Ishikawa (cell line): Measurements from ENCODE around the gene LBHD2.

Experiments
- CEBPB ChIP-seq: IDR thresholded peaks from 2 replicates; pipeline ENCODE4 v1.6.1; 2012
- CREB1 ChIP-seq: IDR thresholded peaks from 2 replicates; pipeline ENCODE4 v1.6.1; 2012; ENCODE audit warnings: low read depth
- EGR1 ChIP-seq: IDR thresholded peaks from 2 replicates; pipeline ENCODE4 v1.6.1; 2012
- EP300 ChIP-seq: IDR thresholded peaks from 2 replicates; pipeline ENCODE4 v1.6.1; 2012; ENCODE audit warnings: borderline replicate concordance
- FOXM1 ChIP-seq: IDR thresholded peaks from 2 replicates; pipeline ENCODE4 v1.6.1; 2012; ENCODE audit warnings: low read depth, borderline replicate concordance
- NFIC ChIP-seq: IDR thresholded peaks from 2 replicates; pipeline ENCODE4 v1.6.1; 2012
- RAD21 ChIP-seq: IDR thresholded peaks from 2 replicates; pipeline ENCODE4 v1.6.1; 2012; ENCODE audit warnings: low read depth
- TAF1 ChIP-seq: IDR thresholded peaks from 2 replicates; pipeline ENCODE4 v1.6.1; 2012; ENCODE audit warnings: low read depth, mild to moderate bottlenecking
- TCF12 ChIP-seq: IDR thresholded peaks from 2 replicates; pipeline ENCODE4 v1.6.1; 2012; ENCODE audit warnings: low read depth
- TEAD4 ChIP-seq: IDR thresholded peaks from 2 replicates; pipeline ENCODE4 v1.6.1; 2012
- YY1 ChIP-seq: IDR thresholded peaks from 2 replicates; pipeline ENCODE4 v1.6.1; 2012; ENCODE audit warnings: low read depth
- ZBTB7A ChIP-seq: IDR thresholded peaks from 2 replicates; pipeline ENCODE4 v1.6.1; 2012; ENCODE audit warnings: low read depth
- TF ChIP-seq, protein P1 (sequence below): IDR thresholded peaks from 2 replicates; pipeline ENCODE4 v1.6.1; 2012
- TF ChIP-seq, protein P2 (sequence below): IDR thresholded peaks from 2 replicates; pipeline ENCODE4 v1.6.1; 2012; ENCODE audit warnings: low read depth, mild to moderate bottlenecking
- TF ChIP-seq, protein P3 (sequence below): IDR thresholded peaks from 2 replicates; pipeline ENCODE4 v1.6.1; 2012

Gene LBHD2

DNA sequence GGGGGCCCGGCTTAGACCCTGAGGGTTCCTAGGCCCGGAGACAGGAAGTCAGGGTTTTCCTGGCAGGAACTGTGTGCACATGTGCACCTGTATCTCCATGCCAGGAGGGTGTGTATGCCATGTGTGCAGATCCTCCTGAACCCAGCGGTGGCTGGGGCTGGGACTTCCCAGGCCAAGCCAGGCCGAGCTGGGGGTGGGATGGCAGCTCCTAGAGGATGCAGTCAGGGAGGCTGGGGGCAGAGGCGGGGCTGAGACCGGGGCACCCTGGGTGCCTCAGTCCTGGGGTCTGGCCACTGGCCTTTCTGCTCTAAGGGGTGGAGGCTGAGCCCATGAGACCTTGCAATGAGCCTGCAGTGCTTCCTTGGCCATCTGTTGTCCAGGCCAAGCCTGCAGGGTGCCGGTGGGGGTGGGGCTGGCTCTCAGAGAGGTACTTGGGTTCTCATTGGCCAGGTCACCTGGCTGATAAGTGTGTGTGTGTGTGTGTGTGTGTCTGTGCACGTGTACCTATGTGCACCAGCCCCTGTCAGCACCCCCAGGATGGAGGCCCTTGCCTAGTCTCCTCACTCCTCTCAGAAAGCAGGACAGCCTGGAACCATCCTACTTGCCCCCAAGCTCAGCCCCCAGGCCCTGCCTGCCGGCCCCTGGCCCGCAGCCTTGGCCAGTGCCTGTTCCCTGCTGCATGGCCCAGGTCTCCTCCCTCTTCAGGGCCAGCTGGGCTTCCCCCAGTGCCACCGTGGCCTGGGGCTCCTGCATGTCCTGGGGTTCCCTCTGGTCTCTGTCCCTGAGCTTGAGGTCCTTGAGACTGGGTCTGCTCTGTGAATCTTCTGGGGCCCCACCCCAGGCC is 28.6 kb downstream of the LBHD2 start:
- TF ChIP-seq FOXM1: no peak
- no peak for TF ChIP-seq YY1
- no peak for TF ChIP-seq EP300
- no peak for TF ChIP-seq CREB1
- TF ChIP-seq, protein P1, sequence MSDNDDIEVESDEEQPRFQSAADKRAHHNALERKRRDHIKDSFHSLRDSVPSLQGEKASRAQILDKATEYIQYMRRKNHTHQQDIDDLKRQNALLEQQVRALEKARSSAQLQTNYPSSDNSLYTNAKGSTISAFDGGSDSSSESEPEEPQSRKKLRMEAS: no peak
- no peak for TF ChIP-seq RAD21
- TF ChIP-seq TAF1: no peak
- TF ChIP-seq TEAD4: no peak
- TF ChIP-seq, protein P2, sequence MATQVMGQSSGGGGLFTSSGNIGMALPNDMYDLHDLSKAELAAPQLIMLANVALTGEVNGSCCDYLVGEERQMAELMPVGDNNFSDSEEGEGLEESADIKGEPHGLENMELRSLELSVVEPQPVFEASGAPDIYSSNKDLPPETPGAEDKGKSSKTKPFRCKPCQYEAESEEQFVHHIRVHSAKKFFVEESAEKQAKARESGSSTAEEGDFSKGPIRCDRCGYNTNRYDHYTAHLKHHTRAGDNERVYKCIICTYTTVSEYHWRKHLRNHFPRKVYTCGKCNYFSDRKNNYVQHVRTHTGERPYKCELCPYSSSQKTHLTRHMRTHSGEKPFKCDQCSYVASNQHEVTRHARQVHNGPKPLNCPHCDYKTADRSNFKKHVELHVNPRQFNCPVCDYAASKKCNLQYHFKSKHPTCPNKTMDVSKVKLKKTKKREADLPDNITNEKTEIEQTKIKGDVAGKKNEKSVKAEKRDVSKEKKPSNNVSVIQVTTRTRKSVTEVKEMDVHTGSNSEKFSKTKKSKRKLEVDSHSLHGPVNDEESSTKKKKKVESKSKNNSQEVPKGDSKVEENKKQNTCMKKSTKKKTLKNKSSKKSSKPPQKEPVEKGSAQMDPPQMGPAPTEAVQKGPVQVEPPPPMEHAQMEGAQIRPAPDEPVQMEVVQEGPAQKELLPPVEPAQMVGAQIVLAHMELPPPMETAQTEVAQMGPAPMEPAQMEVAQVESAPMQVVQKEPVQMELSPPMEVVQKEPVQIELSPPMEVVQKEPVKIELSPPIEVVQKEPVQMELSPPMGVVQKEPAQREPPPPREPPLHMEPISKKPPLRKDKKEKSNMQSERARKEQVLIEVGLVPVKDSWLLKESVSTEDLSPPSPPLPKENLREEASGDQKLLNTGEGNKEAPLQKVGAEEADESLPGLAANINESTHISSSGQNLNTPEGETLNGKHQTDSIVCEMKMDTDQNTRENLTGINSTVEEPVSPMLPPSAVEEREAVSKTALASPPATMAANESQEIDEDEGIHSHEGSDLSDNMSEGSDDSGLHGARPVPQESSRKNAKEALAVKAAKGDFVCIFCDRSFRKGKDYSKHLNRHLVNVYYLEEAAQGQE: no peak
- no peak for TF ChIP-seq TCF12
- TF ChIP-seq ZBTB7A: no peak
- TF ChIP-seq, protein P3, sequence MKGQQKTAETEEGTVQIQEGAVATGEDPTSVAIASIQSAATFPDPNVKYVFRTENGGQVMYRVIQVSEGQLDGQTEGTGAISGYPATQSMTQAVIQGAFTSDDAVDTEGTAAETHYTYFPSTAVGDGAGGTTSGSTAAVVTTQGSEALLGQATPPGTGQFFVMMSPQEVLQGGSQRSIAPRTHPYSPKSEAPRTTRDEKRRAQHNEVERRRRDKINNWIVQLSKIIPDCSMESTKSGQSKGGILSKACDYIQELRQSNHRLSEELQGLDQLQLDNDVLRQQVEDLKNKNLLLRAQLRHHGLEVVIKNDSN: no peak
- no peak for TF ChIP-seq CEBPB
- no peak for TF ChIP-seq NFIC
- TF ChIP-seq EGR1: no peak

- no peak for TF ChIP-seq YY1
- TF ChIP-seq FOXM1: no peak
- no peak for TF ChIP-seq ZBTB7A
- no peak for TF ChIP-seq CEBPB
- TF ChIP-seq TAF1: no peak
- no peak for TF ChIP-seq NFIC
- TF ChIP-seq, protein P1: no peak
- TF ChIP-seq, protein P2: no peak
- TF ChIP-seq EP300: no peak
Measured at GRCh38 chr14:103113303-103113702, 29.3 kb downstream of the LBHD2 start.

GRCh38 chr14:103113774-103114173 is 29.8 kb downstream of the LBHD2 start:
- no peak for TF ChIP-seq CEBPB
- TF ChIP-seq, protein P3: no peak
- no peak for TF ChIP-seq CREB1
- no peak for TF ChIP-seq EP300
- no peak for TF ChIP-seq TAF1
- TF ChIP-seq NFIC: no peak
- TF ChIP-seq ZBTB7A: no peak
- no peak for TF ChIP-seq RAD21

DNA sequence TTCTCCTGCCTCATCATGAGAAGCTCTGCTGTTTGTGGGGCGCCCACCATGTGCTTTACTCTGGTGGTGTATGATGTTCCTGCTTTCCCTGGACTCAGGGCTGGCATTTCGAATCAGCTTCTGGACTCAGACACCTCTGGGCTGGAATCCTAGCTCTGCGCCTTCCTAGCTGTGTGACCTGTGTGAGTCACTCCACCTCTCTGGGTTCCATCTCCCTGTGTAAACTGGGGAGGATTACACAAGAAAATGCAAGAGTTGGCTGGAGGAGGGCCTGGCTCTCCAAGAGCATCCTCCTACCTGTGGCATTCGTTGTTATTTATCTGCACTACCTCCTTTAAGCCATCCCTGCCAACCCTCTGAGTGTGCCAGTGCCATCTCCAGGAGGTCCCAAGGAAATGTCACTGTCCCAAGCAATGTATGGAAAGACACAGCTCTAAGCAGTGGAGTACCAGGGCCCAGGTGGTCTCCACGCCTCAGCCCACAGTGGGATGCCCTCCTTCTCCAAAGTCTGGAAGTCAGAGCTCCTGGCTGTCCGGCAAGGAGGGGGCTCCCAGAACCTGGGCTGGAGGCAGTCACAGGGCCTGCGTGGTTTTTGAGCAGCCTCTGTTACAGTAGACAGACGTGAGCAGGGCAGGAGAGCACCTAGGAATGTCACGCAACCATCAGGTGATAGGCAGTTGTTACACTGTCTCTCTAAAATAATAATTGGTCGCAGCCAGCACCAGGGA is 32.0 kb downstream of the LBHD2 start:
- TF ChIP-seq ZBTB7A (no peak), FOXM1 (no peak), RAD21 (no peak), CEBPB (no peak), NFIC (no peak), EGR1 (no peak), CREB1 (no peak), TCF12 (no peak), EP300 (no peak), TEAD4 (no peak), TAF1 (no peak), YY1 (no peak)
- TF ChIP-seq, protein P2: no peak
- TF ChIP-seq, protein P1: no peak
- TF ChIP-seq, protein P3: no peak
